ENCODE data around the gene TUBGCP6. TPM values are rescaled to one million over a fixed set of nuclear protein-coding genes. Genes with fewer than 3 reads are reported as not detected.

Gene TUBGCP6
- total RNA-seq, 1 experiment from 2014 or later, result 38.6 TPM

DNA sequence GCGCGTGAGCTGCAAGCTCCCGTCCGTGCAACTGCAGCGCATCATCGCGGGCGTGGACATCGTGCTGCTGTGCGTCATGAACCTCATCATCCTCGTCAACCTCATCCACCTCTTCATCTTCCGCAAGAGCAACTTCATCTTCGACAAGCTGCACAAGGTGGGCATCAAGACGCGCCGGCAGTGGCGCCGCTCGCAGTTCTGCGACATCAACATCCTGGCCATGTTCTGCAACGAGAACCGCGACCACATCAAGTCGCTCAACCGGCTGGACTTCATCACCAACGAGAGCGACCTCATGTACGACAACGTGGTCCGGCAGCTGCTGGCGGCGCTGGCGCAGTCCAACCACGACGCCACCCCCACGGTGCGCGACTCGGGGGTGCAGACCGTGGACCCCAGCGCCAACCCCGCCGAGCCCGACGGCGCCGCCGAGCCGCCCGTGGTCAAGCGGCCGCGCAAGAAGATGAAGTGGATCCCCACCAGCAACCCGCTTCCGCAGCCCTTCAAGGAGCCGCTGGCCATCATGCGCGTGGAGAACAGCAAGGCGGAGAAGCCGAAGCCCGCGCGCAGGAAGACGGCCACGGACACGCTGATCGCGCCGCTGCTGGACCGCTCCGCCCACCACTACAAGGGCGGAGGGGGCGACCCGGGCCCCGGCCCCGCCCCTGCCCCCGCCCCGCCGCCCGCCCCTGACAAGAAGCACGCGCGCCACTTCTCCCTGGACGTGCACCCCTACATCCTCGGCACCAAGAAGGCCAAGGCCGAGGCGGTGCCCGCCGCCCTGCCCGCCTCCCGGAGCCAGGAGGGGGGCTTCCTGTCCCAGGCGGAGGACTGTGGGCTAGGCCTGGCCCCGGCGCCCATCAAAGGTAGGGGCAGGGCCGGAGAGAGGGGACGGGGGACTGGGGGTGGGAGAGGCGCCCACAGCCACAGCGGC lies 67.0 kb downstream of the TUBGCP6 start:
- no peak overlapping the region for H3K4me2 ChIP-seq (ENCODE audit: low read length)
- no peak overlapping the region for H3K9ac ChIP-seq (ENCODE audit: low read length)
- no TSS peak for BruUV-seq (replicated peaks)
- no peaks in the 10 kb centered on the region for H3K4me1 ChIP-seq (ENCODE audit: control insufficient read depth in 1 of 2, insufficient read depth in 2 of 2, low read length in 2 of 2)
- ATAC-seq, result no peak
- no peaks in the 10 kb centered on the region for H3K36me3 ChIP-seq (ENCODE audit: control insufficient read depth in 1 of 2, insufficient read depth in 2 of 2, low read length in 2 of 2)
- TF ChIP-seq EZH2phosphoT487 (IDR thresholded peaks at IDR 0.05; ENCODE audit: borderline replicate concordance) (no peak), JUND (IDR thresholded peaks at IDR 0.05) (no peak), POLR2AphosphoS5 (IDR thresholded peaks at IDR 0.05; ENCODE audit: low read depth, low read length) (no peak), SIN3A (IDR thresholded peaks at IDR 0.05; ENCODE audit: low read depth) (no peak), TCF7L2 (IDR thresholded peaks at IDR 0.05; ENCODE audit: borderline replicate concordance, extremely low read depth, insufficient read depth, insufficient read length) (no peak), ZFX (IDR thresholded peaks at IDR 0.05) (no peak), FOSL1 (IDR thresholded peaks at IDR 0.05; ENCODE audit: low read depth) (no peak)
- TF ChIP-seq, protein P1, sequence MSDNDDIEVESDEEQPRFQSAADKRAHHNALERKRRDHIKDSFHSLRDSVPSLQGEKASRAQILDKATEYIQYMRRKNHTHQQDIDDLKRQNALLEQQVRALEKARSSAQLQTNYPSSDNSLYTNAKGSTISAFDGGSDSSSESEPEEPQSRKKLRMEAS (IDR thresholded peaks at IDR 0.05), result no peak
- intact Hi-C loops (cut with micrococcal nuclease), result no loop called here
- H3K4me3 ChIP-seq (replicated peaks in 1 of 2; ENCODE audit: low read depth in 1 of 2, low read length in 2 of 2), result no peak overlapping the region
- H3K27me3 ChIP-seq (ENCODE audit: insufficient read depth, low read length), result no peaks in the 10 kb centered on the region
- RAD21 ChIA-PET (ENCODE audit: low non-redundant PET in 1 of 2, low total read pairs in 2 of 2, uncharacterized antibody in 2 of 2, unreplicated experiment in 2 of 2), result no interaction called here
- no peak overlapping the region for H3K27ac ChIP-seq (ENCODE audit: low read depth, low read length)
- POLR2A ChIA-PET, result no interaction called here
- H2AFZ ChIP-seq (ENCODE audit: low read depth, low read length, poor library complexity, severe bottlenecking), result no peak overlapping the region
- H3K79me2 ChIP-seq (ENCODE audit: insufficient read depth, low read length), result no peaks in the 10 kb centered on the region
- H3K9me2 ChIP-seq (ENCODE audit: insufficient read depth), result no peaks in the 10 kb centered on the region
- CTCF ChIA-PET, result no interaction called here
- no peak for DNase-seq (ENCODE audit: low read depth, low spot score)
- H3K9me3 ChIP-seq (ENCODE audit: control insufficient read depth in 1 of 2, insufficient read depth in 1 of 2, low read depth in 1 of 2, low read length in 2 of 2), result no peaks in the 10 kb centered on the region
- H4K20me1 ChIP-seq (ENCODE audit: insufficient read depth), result no peaks in the 10 kb centered on the region

DNA sequence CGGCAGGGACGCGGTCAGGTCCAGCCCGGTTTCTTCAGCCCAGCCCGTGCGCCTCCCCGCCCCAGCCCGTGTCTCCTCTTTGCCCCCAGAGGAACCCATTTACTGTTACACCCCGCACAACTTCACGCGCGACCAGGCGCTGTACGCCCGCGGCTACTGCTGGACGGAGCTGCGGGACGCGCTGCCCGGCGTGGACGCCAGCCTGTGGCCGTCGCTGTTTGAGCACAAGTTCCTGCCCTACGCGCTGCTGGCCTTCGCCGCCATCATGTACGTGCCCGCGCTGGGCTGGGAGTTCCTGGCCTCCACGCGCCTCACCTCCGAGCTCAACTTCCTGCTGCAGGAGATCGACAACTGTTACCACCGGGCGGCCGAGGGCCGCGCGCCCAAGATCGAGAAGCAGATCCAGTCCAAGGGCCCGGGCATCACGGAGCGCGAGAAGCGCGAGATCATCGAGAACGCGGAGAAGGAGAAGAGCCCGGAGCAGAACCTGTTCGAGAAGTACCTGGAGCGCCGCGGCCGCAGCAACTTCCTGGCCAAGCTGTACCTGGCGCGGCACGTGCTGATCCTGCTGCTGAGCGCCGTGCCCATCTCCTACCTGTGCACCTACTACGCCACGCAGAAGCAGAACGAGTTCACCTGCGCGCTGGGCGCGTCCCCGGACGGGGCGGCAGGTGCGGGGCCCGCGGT lies 67.8 kb downstream of the TUBGCP6 start:
- Histone ChIP-seq H3K9me2 (ENCODE audit: insufficient read depth) (no peaks in the 10 kb centered on the region), H2AFZ (ENCODE audit: low read depth, low read length, poor library complexity, severe bottlenecking) (no peak overlapping the region), H4K20me1 (ENCODE audit: insufficient read depth) (no peaks in the 10 kb centered on the region), H3K4me1 (ENCODE audit: control insufficient read depth in 1 of 2, insufficient read depth in 2 of 2, low read length in 2 of 2) (no peaks in the 10 kb centered on the region), H3K4me3 (replicated peaks in 1 of 2; ENCODE audit: low read depth in 1 of 2, low read length in 2 of 2) (no peak overlapping the region), H3K9ac (ENCODE audit: low read length) (no peak overlapping the region), H3K36me3 (ENCODE audit: control insufficient read depth in 1 of 2, insufficient read depth in 2 of 2, low read length in 2 of 2) (no peaks in the 10 kb centered on the region), H3K27me3 (ENCODE audit: insufficient read depth, low read length) (no peaks in the 10 kb centered on the region), H3K79me2 (ENCODE audit: insufficient read depth, low read length) (no peaks in the 10 kb centered on the region), H3K27ac (ENCODE audit: low read depth, low read length) (no peak overlapping the region), H3K4me2 (ENCODE audit: low read length) (no peak overlapping the region), H3K9me3 (ENCODE audit: control insufficient read depth in 1 of 2, insufficient read depth in 1 of 2, low read depth in 1 of 2, low read length in 2 of 2) (no peaks in the 10 kb centered on the region)
- POLR2A ChIA-PET, result no interaction called here
- RAD21 ChIA-PET (ENCODE audit: low non-redundant PET in 1 of 2, low total read pairs in 2 of 2, uncharacterized antibody in 2 of 2, unreplicated experiment in 2 of 2), result no interaction called here
- intact Hi-C loops (cut with micrococcal nuclease), result no loop called here
- DNase-seq (ENCODE audit: low read depth, low spot score), result no peak
- CTCF ChIA-PET, result no interaction called here
- no TSS peak for BruUV-seq (replicated peaks)
- ATAC-seq, result no peak
- TF ChIP-seq, protein P2, sequence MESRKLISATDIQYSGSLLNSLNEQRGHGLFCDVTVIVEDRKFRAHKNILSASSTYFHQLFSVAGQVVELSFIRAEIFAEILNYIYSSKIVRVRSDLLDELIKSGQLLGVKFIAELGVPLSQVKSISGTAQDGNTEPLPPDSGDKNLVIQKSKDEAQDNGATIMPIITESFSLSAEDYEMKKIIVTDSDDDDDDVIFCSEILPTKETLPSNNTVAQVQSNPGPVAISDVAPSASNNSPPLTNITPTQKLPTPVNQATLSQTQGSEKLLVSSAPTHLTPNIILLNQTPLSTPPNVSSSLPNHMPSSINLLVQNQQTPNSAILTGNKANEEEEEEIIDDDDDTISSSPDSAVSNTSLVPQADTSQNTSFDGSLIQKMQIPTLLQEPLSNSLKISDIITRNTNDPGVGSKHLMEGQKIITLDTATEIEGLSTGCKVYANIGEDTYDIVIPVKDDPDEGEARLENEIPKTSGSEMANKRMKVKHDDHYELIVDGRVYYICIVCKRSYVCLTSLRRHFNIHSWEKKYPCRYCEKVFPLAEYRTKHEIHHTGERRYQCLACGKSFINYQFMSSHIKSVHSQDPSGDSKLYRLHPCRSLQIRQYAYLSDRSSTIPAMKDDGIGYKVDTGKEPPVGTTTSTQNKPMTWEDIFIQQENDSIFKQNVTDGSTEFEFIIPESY (IDR thresholded peaks at IDR 0.05; ENCODE audit: extremely low read depth, insufficient replicate concordance, low read length), result no peak
- no peak for TF ChIP-seq ZFX (IDR thresholded peaks at IDR 0.05)
- TF ChIP-seq FOSL1 (IDR thresholded peaks at IDR 0.05; ENCODE audit: low read depth), result no peak
- TF ChIP-seq, protein P3, sequence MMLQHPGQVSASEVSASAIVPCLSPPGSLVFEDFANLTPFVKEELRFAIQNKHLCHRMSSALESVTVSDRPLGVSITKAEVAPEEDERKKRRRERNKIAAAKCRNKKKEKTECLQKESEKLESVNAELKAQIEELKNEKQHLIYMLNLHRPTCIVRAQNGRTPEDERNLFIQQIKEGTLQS (IDR thresholded peaks at IDR 0.05), result no peak
- TF ChIP-seq, protein P4, sequence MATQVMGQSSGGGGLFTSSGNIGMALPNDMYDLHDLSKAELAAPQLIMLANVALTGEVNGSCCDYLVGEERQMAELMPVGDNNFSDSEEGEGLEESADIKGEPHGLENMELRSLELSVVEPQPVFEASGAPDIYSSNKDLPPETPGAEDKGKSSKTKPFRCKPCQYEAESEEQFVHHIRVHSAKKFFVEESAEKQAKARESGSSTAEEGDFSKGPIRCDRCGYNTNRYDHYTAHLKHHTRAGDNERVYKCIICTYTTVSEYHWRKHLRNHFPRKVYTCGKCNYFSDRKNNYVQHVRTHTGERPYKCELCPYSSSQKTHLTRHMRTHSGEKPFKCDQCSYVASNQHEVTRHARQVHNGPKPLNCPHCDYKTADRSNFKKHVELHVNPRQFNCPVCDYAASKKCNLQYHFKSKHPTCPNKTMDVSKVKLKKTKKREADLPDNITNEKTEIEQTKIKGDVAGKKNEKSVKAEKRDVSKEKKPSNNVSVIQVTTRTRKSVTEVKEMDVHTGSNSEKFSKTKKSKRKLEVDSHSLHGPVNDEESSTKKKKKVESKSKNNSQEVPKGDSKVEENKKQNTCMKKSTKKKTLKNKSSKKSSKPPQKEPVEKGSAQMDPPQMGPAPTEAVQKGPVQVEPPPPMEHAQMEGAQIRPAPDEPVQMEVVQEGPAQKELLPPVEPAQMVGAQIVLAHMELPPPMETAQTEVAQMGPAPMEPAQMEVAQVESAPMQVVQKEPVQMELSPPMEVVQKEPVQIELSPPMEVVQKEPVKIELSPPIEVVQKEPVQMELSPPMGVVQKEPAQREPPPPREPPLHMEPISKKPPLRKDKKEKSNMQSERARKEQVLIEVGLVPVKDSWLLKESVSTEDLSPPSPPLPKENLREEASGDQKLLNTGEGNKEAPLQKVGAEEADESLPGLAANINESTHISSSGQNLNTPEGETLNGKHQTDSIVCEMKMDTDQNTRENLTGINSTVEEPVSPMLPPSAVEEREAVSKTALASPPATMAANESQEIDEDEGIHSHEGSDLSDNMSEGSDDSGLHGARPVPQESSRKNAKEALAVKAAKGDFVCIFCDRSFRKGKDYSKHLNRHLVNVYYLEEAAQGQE (IDR thresholded peaks at IDR 0.05; ENCODE audit: low read depth), result no peak
- TF ChIP-seq POLR2A (IDR thresholded peaks at IDR 0.05; ENCODE audit: borderline replicate concordance, extremely low read depth, insufficient read depth, insufficient read length), result no peak
- TF ChIP-seq RAD21 (IDR thresholded peaks at IDR 0.05; ENCODE audit: low read depth), result no peak

All from HCT116 (cell line).